Right hindlimb (tissue), 1 donor: Measurements from ENCODE around the gene KIF7.
"Not testable (repeated sequence)": the region's sequence is repeated elsewhere in the genome, so short reads cannot be mapped to it uniquely, and the experiment has no call there.

Experiments
- DNase-seq: peaks from one replicate; pipeline ENCODE4 v3.0.0-alpha.2; 2018

The KIF7 gene

DNA sequence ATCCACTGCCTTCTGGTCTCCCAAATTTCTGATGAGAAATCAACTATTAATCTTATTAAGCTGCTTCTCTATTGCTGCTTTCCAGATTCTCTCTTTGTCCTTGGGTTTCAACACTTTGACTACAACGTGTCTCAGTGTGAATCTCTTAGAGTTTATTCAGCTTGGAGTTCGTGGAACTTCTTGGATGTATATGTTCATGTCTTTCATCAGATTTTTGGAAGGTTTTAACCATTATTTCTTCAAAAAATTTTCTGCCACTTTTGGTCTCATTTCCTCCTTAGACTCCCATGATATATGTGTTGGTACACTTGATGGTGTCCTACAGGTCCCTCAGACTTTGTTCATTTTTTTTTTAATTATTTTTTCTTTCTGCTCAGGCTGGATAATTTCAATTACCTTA is 44.0 kb downstream of the KIF7 start:
- DNase-seq, result no peak

DNA sequence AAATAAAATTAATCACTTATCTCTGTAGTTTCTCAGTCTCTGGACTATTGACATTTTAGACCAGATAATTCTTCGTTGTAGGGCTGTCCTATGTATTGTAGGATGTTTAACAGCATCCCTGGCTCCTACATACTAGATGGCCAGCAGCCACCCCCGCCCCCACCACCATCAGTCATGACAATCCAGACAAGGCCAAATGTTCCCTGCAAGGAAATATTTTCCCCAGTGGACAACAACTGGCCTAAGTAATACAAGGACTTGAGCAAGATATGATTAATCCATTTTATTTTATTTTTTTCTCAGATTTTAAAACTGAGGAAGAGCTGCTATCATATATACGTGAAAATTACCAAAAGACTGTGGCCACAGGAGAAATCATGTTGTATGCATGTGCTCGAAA is 56.2 kb downstream of the KIF7 start:
- DNase-seq, result no peak

DNA sequence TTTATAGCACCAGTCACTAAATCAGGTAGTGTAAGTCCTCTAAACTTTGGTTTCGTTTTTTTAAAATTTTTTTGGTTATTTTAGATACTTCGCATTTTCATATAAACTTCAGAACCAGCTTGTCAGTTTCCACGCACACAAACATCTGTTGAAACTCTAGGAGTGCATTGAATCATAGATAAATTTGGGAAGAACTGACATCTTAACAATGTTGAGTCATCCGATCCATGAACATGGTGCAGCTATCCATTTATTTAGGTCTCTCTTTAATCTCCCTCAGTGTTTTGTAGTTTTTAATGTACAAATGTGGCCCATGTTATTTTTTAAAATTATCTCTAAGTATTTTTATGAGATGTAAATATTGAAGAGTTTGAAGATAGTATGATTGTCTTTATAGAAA is 62.2 kb downstream of the KIF7 start:
- DNase-seq, result no peak

DNA sequence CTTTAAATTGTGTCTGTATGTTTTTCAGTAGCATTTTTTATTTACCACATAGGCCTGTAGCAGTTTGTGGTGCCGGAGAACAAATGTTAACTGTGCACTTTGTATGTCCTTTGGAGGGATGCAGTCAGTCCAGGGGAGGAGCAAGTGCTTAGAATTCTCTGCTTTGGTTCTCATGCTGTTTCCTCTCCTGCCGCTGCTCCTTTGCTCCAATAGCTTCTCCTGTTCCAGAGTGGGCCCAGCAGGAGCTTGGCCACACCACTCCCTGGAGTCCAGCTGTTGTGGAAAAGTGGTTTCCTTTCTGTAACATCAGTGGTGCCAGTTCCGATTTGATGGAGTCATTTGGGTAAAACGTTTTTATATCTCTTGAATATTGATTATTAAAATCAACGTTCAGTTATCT is 63.4 kb downstream of the KIF7 start:
- no peak for DNase-seq

DNA sequence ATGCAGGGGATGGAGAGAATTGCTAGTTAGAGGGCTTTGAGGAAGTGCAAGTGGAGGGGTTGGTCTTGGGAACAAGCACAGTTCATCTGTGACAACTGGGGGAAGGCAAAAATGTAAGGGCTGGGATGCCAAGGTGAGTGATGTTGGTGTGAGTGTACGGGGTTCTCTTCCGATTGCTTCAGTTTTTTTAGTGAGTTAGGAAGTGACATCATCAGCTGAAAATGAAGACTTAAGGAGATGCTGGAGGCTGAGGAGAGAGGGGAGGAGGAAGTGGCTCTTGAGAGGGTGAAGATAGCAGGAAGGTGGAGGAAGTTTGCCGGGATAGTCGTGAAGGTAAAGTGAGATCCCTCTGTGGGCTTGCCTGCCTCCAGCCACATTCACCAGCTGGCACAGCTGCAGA is 67.3 kb downstream of the KIF7 start:
- DNase-seq, result no peak

DNA sequence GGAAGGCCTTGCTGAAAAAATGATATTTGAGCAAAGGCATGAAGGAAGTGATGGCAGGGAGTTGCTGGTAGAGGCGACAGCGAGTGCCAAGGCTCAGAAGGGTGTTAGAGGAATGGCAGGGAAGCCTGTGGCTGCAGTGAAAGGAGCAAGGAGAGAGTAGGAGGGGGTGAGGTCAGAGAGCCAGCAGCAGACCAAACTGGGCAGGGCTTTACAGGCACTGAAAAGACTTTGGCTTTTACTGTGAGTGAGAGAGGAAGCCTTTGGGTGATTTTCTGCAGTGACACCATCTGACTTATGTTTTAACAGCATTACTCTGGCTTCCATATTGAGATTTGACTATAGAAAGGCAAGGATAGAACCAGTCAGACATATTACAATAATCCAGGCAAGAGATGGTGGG is 68.6 kb downstream of the KIF7 start:
- no peak for DNase-seq

DNA sequence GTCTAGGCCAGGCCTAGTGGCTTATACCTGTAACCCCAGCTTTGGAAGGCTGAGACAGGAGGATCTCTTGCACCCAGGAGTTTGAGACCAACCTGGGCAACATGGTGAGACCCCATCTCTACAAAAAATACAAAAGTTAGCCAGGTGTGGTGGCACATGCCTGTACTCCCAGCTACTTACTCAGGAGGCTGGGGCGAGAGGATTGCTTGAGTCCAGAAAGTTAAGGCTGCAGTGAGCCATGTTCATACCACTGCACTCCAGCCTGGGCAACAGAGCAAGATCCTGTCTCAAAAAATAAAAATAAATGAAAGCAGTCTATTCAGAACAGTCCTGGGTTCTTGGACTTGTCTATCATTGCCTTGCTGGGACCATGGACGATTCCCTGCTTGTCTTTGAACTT is 74.5 kb downstream of the KIF7 start:
- DNase-seq, result not testable (repeated sequence)

DNA sequence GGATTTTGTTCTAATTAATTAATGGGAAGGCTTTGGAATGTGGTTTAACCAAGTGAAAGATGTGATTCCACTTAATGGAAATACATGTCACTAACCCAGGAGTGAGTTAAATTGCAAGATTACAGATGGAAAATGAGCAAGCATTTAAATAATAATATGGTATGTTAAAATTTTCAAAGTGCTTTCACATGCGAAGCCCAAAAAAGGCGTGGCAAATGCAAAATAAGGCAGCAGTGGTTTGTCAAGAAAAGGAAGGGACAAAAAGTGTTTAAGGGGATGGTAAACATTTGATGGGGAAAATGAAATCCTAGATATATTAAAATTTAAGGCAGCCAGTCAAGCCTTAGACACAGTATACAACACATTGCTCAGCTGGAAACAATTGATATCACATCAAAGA is 77.1 kb downstream of the KIF7 start:
- no peak for DNase-seq
